ENCODE data around the gene RDX.

GRCh38 chr11:110134110-110134509 is 162.3 kb downstream of the RDX start:
- TF ChIP-seq EZH2 (IDR thresholded peaks at IDR 0.05; ENCODE audit: borderline replicate concordance, low read length): no peak
- TF ChIP-seq, protein P1, sequence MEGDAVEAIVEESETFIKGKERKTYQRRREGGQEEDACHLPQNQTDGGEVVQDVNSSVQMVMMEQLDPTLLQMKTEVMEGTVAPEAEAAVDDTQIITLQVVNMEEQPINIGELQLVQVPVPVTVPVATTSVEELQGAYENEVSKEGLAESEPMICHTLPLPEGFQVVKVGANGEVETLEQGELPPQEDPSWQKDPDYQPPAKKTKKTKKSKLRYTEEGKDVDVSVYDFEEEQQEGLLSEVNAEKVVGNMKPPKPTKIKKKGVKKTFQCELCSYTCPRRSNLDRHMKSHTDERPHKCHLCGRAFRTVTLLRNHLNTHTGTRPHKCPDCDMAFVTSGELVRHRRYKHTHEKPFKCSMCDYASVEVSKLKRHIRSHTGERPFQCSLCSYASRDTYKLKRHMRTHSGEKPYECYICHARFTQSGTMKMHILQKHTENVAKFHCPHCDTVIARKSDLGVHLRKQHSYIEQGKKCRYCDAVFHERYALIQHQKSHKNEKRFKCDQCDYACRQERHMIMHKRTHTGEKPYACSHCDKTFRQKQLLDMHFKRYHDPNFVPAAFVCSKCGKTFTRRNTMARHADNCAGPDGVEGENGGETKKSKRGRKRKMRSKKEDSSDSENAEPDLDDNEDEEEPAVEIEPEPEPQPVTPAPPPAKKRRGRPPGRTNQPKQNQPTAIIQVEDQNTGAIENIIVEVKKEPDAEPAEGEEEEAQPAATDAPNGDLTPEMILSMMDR (IDR thresholded peaks at IDR 0.05; ENCODE audit: low read length): no peak

All from OCI-LY1 (cell line).